ENCODE results near the gene RBM47. TPM values are rescaled to one million over a fixed set of nuclear protein-coding genes. Genes with fewer than 3 reads are reported as not detected.

RBM47 gene
- total RNA-seq, 1 donor from 2014 or later = 110 TPM

GRCh38 chr4:40623707-40624106, 6.0 kb downstream of the RBM47 start:
- DNase-seq (ENCODE audit: low spot score) = no peak

GRCh38 chr4:40622913-40623312, 6.8 kb downstream of the RBM47 start:
- no peak for DNase-seq (ENCODE audit: low spot score)

- peak; percentile 84 for DNase-seq (ENCODE audit: low spot score)
Observed at GRCh38 chr4:40621592-40622512, 7.8 kb downstream of the RBM47 start.

- DNase-seq (ENCODE audit: low spot score) = no peak
Observed at GRCh38 chr4:40621229-40621591, 8.5 kb downstream of the RBM47 start.

GRCh38 chr4:40619600-40619999, 10.1 kb downstream of the RBM47 start:
- no peak for DNase-seq (ENCODE audit: low spot score)

GRCh38 chr4:40617872-40618271, 11.8 kb downstream of the RBM47 start:
- DNase-seq (ENCODE audit: low spot score) = no peak

- DNase-seq (ENCODE audit: low spot score) = no peak
Observed at GRCh38 chr4:40614031-40614430, 15.6 kb downstream of the RBM47 start.

GRCh38 chr4:40613456-40613855, 16.2 kb downstream of the RBM47 start:
- no peak for DNase-seq (ENCODE audit: low spot score)

- no peak for DNase-seq (ENCODE audit: low spot score)
Observed at GRCh38 chr4:40612831-40613230, 16.8 kb downstream of the RBM47 start.

- DNase-seq (ENCODE audit: low spot score) = no peak
Observed at GRCh38 chr4:40612283-40612682, 17.4 kb downstream of the RBM47 start.

GRCh38 chr4:40608628-40609027, 21.0 kb downstream of the RBM47 start:
- DNase-seq (ENCODE audit: low spot score) = no peak

GRCh38 chr4:40607221-40607620, 22.4 kb downstream of the RBM47 start:
- DNase-seq (ENCODE audit: low spot score) = no peak

GRCh38 chr4:40606239-40606767, 23.4 kb downstream of the RBM47 start:
- DNase-seq (ENCODE audit: low spot score) = no peak

GRCh38 chr4:40603281-40603680, 26.4 kb downstream of the RBM47 start:
- no peak for DNase-seq (ENCODE audit: low spot score)

- DNase-seq (ENCODE audit: low spot score) = no peak
Observed at GRCh38 chr4:40601641-40602040, 28.0 kb downstream of the RBM47 start.

- DNase-seq (ENCODE audit: low spot score) = no peak
Observed at GRCh38 chr4:40600850-40601249, 28.8 kb downstream of the RBM47 start.

GRCh38 chr4:40599431-40599830, 30.2 kb downstream of the RBM47 start:
- DNase-seq (ENCODE audit: low spot score) = no peak

- no peak for DNase-seq (ENCODE audit: low spot score)
Observed at GRCh38 chr4:40596522-40596921, 33.1 kb downstream of the RBM47 start.

GRCh38 chr4:40595981-40596380, 33.7 kb downstream of the RBM47 start:
- no peak for DNase-seq (ENCODE audit: low spot score)

- no peak for DNase-seq (ENCODE audit: low spot score)
Observed at GRCh38 chr4:40594261-40595178, 35.1 kb downstream of the RBM47 start.

- no peak for DNase-seq (ENCODE audit: low spot score)
Observed at GRCh38 chr4:40592034-40592433, 37.6 kb downstream of the RBM47 start.

GRCh38 chr4:40587826-40588225, 41.8 kb downstream of the RBM47 start:
- no peak for DNase-seq (ENCODE audit: low spot score)
